ENCODE measurements around the gene NHS.

DNA sequence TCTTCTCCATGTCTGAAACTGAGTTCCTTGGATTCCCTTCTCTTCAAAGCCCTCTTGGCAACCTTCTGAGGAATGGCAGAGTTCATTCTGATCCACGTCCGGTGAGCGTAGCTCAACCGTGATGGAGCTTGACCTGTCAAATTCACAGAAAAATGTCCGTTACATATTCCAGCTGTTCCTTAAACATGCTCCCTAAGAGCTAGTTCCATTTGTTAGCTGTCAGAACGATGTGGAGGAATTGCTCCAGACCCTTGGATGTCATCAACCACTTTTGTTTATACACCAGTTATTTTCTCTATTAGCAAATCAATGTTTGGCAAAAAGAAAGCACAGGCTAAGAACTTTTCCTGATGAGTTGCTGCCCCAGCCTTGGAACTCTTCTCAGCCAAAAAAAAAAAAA is 50.1 kb downstream of the NHS start:
- TF ChIP-seq POLR2A (IDR thresholded peaks at IDR 0.05): no peak
- TF ChIP-seq, protein P1, sequence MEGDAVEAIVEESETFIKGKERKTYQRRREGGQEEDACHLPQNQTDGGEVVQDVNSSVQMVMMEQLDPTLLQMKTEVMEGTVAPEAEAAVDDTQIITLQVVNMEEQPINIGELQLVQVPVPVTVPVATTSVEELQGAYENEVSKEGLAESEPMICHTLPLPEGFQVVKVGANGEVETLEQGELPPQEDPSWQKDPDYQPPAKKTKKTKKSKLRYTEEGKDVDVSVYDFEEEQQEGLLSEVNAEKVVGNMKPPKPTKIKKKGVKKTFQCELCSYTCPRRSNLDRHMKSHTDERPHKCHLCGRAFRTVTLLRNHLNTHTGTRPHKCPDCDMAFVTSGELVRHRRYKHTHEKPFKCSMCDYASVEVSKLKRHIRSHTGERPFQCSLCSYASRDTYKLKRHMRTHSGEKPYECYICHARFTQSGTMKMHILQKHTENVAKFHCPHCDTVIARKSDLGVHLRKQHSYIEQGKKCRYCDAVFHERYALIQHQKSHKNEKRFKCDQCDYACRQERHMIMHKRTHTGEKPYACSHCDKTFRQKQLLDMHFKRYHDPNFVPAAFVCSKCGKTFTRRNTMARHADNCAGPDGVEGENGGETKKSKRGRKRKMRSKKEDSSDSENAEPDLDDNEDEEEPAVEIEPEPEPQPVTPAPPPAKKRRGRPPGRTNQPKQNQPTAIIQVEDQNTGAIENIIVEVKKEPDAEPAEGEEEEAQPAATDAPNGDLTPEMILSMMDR (IDR thresholded peaks at IDR 0.05): no peak

All from body of pancreas (tissue), 4 donors.